GM18507 (cell line): ENCODE measurements around the gene SCYL2.
"Not testable (repeated sequence)": the region's sequence is repeated elsewhere in the genome, so short reads cannot be mapped to it uniquely, and the experiment has no call there.

Experiments
- DNase-seq: peaks from one replicate; pipeline ENCODE4 v3.0.0; 2011; ENCODE audit warnings: low read depth; ENCODE audit not compliant: insufficient read length; ENCODE audit errors: extremely low spot score
- FAIRE-seq: peaks from 2 replicates; lab custom pipeline; 2011; peaks lifted over from hg19 to GRCh38; lab: Jason Lieb, UNC

The SCYL2 gene

DNA sequence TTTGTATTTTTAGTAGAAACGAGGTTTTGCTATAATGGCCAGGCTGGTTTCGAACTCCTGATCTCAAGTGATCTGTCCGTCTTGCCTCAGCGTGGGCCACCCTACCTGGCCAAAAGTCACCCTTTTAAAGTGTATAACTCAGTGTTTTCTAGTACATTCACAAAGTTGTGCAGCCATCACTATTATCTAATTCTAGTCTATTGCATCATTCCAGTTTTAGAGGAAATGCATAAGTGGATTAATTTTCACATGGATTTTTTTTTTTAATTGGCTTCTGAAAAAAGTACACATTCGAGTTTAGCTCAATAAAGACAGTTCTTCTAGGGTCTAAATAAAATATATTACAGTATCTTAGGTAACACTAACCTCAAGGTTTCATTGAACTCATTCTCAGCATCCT lies 3.8 kb upstream of the SCYL2 start:
- no peak for FAIRE-seq
- DNase-seq = no peak

DNA sequence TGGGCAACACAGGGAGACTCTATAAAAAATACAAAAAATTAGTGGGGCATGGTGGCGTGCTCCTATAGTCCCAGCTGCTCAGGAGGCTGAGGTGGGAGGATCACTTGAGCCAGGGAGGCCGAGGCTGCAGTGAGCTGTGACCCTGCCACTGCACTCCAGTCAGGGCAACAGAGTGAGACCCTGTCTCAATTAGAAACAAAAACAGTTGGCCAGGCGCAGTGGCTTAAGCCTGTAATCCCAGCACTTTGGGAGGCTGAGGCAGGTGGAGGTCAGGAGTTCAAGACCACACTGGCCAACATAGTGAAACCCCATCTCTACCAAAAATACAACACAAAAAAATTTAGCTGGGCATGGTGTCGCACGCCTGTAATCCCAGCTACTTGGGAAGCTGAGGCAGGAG lies 1.9 kb upstream of the SCYL2 start:
- FAIRE-seq = not testable (repeated sequence)

DNA sequence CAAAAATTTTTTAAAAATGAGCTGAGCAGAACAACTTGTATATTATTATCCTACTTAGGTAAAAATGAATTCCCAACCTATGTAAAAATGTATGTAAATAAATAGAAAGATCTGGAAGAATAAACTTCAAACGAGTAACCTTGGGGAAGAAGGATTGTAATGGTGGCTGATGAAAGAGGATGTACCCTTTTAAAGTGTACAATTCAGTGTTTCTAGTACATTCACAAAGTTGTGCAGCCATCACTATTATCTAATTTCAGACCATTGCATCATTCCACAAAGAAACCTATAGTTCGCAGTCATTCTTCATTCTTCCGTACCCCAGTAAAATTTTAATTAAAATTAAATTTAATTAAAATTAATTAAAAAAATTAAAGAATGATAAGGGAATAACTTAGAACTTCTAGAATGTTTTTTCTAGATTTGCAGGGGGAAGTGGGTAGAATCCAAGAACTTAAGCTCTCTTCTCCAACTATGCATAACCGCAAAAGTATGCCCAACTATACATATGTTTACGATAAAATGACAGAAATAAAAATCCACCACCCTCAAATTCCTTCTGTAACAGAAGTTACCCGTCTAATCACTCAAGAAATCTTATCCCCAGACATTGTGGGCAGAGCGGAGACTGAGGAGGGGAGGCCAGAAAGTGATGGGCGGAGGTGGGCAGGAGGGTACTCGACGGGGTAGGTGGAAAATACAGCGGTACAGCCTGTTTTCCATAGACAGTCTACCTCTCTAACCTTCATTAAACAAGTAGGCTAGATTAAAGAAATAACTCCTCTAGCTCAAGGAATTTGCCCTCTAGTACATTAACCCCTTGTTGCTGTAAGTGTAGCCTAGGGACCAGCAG lies 1.0 kb upstream of the SCYL2 start:
- DNase-seq (no peak), FAIRE-seq (no peak)

More for the DNA sequence above, 1.9 kb upstream of the SCYL2 start:
- DNase-seq = not testable (repeated sequence)

DNA sequence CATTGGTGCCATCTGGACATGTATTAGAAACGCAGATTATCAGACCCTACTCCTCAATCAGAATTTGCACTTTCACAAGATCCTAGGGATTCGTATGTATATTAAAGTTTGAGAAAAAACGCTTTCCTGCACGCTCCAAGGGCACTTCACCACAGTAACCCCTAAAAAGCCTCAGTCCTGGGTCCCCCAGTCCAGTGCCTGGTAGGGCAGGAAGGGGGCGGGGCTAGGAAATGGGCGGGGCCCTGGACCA lies 467 bp upstream of the SCYL2 start:
- FAIRE-seq = no peak
- DNase-seq = peak; percentile 83

DNA sequence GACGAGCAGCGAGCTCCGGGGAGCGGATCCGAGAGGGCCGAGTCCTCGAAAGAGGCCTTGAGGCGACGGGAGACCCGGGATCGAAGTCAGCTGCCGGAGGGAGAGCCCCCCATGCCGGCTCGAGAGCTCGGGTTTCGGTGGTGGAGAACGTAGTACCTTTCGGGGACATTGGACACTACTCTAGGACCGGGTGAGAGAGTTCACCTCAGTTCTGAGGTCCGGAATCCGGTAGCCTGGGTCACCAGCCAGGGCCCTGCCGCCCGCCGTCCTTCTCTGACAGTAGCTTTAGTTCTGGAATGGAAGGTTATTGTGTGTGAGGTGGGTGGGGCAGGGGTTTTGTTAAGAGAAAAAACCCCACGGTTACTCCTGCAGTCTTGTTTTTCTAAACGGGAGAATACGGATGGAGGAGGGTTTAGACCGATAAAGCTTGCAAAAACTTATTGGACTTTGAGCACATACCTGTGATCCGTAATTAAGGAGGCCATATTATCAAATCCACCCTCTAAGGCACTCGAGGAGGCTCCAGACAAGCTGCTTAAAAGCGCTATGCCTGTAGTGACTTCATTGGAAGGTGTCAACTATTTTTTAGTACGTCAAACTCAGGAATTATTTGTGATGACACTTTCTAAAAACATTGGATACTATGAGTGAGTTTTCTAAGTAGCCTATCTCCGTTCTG lies 765 bp downstream of the SCYL2 start:
- FAIRE-seq (no peak), DNase-seq (no peak)

DNA sequence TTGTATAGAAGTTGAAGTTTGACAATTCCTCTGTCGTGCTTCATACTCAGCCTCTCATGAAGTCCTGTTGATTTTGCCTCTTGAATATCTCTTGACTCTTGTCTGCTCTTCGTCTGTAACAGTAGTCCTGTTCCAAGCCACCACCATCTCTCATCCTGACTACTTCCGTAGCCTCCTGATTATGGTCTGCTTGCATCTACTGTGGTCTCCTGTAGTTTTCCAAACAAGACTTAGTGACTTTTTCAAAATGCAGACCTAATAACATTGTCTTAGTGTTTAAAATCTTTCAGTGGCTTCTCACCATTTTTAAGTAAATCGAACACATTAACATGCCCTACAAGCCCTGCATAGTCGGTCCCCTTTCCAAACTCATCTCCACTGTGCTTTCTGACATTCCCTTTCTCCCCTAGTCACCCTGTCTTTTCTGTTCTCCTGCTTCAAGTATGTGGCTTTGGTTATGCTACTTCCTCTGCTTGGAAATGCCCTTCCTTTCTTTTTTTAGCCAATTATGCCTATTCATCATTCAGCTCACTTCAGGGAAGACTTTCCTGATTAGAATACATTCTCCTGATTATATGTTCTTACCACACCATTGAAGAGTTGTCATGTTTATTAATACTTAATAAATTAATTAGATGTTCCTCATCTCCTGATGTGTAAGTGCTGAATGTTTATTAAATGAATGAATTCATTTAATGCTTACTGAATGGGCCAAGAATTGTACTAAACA lies 2.0 kb downstream of the SCYL2 start:
- no peak for DNase-seq
- FAIRE-seq = no peak

DNA sequence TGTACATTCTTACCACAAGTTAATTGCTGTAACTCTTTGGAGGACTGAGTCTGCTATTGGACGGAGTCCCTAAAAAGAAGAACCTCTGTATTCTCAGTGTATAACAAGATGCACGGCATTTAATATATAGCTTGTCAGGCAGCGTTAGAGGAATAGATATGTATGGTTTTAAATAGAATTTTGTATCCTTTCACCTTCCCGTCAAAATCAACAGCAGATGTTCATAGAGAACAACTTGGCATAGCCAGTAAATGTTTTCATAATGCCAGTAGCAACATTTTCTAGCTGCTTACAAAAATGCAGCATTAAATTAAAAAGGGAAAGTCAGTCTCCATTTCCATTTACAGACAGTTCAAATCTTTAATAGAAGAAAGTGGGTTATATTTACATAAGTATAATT lies 6.8 kb downstream of the SCYL2 start:
- FAIRE-seq (no peak), DNase-seq (no peak)

DNA sequence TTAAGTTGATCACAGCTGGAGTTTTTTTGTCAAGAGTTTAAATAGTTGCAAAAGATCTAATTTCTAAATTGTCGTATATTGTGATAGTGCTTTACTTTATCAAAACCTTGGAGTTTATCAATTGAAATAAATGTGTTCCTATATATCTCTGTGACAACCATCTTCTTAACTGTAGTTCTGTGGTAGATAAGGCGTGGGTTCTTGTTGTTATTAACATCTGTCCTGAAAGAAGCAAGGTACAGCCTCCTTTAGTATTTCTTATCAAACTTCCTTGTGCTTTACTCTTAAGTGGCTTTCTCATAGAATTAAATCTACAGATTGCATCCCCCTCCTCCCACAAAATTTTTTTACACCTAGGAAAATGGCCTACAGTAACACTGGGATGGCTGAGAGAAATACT lies 7.3 kb downstream of the SCYL2 start:
- FAIRE-seq (no peak), DNase-seq (no peak)

DNA sequence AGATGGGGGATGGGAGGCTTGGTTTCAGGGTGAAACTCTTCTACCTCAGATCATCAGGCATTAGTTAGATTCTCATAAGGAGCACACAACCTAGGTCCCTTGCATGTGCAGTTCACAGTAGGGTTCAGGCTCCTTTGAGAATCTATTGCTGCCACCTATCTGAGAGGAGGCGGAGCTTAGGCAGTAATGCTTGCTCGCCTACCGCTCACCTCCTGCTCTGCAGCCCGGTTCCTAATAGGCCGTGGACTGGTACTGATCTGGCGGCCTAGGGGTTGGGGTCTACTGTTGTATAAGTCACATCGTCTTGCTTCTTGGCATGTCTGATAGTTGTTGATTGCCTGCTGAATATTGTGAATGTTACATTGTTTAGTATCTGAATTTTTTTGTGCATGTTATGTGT lies 12.2 kb downstream of the SCYL2 start:
- DNase-seq = no peak
- FAIRE-seq = no peak

DNA sequence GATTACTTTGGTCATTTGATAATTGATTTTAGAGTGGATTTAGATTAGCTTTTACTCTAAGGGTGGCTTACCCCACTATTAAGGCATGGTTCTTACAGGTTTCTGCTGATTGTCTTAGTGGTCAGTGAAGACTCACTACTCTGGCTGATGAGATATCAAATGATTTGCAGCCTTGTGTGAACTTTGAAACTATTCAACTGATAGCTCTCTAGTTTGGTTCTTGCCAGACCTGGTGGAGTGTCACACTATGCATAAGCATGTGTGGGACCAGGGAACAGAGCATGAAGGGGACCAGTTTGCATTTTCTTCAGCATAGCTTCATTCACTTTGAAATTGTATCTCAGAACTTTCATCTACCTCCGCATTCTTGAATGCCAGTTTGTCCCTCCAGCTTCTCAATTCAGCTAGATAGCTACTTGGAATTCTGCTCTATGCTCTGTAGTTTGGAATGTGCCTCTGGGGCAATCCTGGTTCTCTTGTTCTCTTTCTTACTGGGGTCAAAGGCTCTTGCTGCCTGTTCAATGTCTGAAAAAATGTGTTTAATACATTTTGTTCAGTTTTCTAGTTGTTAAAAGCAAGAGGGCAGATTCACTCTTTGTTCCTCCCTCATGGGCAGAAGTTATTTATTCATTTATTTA lies 12.7 kb downstream of the SCYL2 start:
- FAIRE-seq = peak; percentile 35

DNA sequence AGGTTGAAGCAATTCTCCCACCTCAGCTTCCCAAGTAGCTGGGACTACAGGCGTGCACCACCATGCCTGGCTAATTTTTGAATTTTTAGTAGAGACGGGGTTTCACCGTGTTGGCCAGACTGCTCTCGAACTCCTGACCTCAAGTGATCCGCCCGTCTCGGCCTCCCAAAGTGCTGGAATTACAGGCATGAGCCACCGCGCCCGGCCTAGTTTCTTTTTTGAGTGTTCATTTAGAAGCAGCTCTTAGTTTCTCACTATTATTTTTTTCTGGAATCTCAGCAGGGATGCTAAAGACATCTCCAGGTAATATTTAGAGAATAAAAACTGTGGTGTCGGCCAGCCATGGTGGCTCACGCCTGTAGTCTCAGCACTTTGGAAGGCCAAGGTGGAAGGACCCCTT lies 17.6 kb downstream of the SCYL2 start:
- not testable (repeated sequence) for FAIRE-seq, DNase-seq

More for the DNA sequence above, 12.7 kb downstream of the SCYL2 start:
- no peak for DNase-seq

DNA sequence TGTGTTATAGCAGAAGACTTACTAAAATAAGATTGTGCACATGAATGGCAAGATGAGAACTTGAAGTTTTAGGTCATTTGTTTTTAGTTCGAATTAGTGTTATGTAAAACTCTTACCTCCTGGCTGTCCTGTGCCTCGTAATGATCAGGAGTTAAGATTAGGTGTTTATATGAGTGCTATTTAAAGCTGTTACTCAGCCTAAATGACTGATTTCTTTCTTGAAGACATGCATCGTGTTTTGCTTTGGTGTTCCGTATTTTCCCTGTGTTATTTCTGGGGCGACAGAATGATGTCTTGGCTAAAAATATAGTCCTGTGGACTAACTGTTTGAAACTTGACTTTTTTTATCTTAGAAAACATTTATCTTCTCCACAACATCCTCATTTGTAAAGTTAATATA lies 22.1 kb downstream of the SCYL2 start:
- FAIRE-seq (no peak), DNase-seq (no peak)

DNA sequence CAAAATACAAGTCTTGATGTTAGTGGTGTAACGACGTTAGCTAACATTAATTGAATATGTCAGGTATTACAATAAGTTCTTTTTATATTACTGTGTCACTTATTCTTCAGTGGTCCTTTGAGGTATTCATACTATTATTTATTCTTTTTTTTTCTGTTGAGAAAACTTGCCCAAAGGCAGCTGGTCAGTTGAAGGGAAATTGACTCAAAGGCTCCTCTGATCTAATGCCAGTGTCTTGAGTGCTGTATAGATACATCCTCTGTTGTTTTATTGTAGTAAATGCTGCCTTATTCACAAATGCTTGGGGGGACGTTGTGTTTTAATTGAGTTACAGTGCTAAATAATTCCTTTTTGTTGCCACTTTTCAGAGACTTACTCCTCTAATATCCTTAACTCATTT lies 23.0 kb downstream of the SCYL2 start:
- FAIRE-seq (no peak), DNase-seq (no peak)

DNA sequence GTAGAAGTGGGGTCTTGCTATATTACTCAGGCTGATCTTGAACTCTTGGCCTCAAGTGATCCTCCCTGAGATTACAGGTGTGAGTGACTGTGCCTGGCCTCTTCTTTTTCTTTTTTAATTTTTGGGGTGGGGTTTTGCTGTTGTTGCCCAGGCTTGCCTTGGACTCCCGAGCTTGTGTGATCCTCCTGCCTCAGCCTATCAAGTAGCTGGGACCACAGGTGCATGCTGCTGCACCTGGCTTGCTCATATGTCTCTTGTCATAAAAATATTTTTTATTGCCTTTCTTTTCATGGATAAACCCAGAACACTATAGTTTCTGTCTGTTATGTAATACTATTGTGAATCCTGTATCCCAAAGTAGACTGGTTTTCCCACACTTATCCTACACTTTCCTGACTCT lies 26.0 kb downstream of the SCYL2 start:
- DNase-seq = no peak
- FAIRE-seq = no peak

DNA sequence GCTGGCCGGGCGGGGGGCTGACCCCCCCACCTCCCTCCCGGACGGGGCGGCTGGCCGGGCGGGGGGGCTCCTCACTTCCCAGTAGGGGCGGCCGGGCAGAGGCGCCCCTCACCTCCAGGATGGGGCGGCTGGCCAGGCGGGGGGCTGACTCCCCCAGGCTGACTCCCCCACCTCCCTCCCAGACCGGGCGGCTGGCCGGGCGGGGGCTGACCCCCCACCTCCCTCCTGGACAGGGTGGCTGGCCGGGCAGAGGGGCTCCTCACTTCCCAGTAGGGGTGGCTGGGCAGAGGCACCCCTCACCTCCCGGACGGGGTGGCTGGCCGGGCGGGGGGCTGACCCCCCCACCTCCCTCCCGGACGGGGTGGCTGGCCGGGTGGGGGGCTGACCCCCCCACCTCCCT lies 27.4 kb downstream of the SCYL2 start:
- FAIRE-seq, DNase-seq: not testable (repeated sequence)

DNA sequence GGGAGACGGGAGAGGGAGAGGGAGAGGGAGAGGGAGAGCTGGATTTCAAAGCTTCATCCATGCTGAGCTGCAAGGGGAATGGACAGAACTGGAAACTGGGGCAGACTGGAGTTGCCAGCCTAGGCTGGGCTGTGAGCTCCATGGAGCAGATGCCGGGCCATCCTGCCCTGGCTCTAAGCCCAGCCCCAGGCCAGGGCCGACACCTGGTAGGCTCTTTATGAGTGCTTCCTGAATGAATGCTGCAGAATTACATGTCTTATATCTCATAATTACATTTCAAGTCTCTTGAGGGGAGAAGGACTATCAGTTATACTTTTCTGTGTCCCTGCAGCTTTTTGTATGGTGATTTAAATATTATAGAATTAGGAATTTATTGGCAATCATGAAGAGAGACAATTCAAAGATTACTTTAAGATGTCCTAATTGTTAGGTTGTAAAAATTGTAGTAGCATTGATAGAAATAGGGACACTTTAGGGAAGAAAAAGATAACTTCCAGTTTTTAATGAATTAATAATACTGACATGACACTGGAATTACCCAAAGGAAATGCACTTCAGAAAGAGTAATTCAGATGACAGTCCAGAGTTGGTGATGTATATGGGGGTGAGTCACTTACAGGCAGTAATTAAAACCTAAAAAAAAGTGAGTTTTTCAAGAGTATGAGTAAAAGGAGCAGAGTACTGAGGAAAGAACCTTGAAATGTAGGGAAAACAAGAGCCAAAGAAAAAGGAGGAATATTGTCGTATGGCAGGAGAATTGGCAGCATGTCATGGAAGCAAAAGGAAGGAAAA lies 29.0 kb downstream of the SCYL2 start:
- DNase-seq = no peak
- no peak for FAIRE-seq

DNA sequence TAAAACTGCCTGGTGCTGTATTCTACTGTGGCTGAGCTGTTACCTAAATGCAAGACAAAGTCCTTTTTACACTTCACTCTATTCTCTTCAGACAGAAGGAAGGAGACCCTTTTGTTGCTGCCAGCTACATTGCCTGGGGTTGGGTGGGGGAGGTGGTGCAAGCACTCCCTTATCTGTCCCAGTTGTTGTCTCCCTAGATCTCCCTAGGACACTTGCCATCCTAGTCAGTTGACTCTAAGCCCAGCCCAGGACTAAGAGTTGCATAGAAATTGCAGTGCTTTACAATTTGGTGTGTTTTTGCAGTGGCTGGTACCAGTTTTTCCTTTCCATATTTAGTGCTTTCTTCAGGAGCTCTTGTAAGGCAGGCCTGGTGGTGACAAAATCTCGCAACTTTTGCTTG lies 35.1 kb downstream of the SCYL2 start:
- FAIRE-seq (no peak), DNase-seq (no peak)

DNA sequence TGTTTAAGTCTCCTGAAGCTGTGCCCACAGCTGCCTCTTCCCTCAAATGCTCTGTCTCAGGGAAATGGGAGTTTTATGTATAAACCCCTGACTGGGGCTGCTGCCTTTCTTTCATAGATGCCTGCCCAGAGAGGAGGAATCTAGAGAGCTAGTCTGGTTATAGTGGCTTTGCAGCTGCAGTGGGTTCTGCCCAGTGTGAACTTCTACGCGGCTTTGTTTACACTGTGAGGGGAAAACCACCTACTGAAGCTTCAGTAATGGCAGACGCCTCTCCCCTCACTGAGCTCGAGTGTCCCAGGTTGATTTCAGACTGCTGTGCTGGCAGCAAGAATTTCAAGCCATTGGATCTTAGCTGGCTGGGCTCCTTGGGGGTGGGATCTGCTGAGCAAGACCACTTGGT lies 36.9 kb downstream of the SCYL2 start:
- no peak for FAIRE-seq

DNA sequence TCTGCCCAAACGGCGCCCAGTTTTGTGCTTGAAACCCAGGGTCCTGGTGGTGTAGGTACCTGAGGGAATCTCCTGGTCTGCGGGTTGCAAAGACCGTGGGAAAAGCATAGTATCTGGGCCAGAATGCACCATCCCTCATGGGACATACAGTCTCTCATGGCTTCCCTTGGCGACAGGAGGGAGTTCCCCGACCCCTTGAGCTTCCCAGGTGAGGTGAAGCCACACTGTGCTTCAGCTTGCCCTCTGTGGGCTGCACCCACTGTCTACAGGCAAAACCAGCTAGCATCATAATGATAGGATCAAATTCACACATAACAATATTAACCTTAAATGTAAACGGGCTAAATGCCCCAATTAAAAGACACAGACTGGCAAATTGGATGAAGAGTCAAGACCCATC lies 37.4 kb downstream of the SCYL2 start:
- DNase-seq, FAIRE-seq: not testable (repeated sequence)

More for the DNA sequence above, 36.9 kb downstream of the SCYL2 start:
- DNase-seq = no peak
